CD4-positive, CD25-positive, alpha-beta regulatory T cell (primary cell): Measurements from ENCODE around the gene TSPOAP1. TPM values are rescaled to one million over a fixed set of nuclear protein-coding genes. Genes with fewer than 3 reads are reported as not detected.

ENCODE experiments used
- ATAC-seq, 2 donors: fragments of 150-1000 bp; cut with Tn5 transposase; one replicate each; pipeline ENCODE4 v1.10.0; 2021; ENCODE audit warnings: low read depth in 2 of 2, moderate number of reproducible peaks in 2 of 2, moderate library complexity in 1 of 2
- DNase-seq, 3 donors: peaks; one replicate each; pipeline versions ENCODE4 v3.0.0 to v3.0.0-alpha.2; 2012 to 2022; ENCODE audit warnings: mixed read lengths in 1 of 3
- H3K27ac ChIP-seq: one replicate; pipeline ENCODE4 v1.7.0; 2013; ENCODE audit warnings: mild to moderate bottlenecking, low read length; ENCODE audit not compliant: insufficient read depth, poor library complexity, severe bottlenecking
- H3K27me3 ChIP-seq: one replicate; pipeline ENCODE4 v1.7.0; 2013; ENCODE audit warnings: low read length; ENCODE audit not compliant: control insufficient read depth, insufficient read depth
- H3K36me3 ChIP-seq: one replicate; pipeline ENCODE4 v1.7.0; 2013; ENCODE audit warnings: mild to moderate bottlenecking, low read length, moderate library complexity; ENCODE audit not compliant: control insufficient read depth, insufficient read depth
- H3K4me1 ChIP-seq: 2 replicates; pipeline ENCODE4 v1.7.0; 2013; ENCODE audit warnings: mild to moderate bottlenecking, low read length; ENCODE audit not compliant: insufficient read depth, control insufficient read depth, poor library complexity, severe bottlenecking
- H3K4me3 ChIP-seq: one replicate; pipeline ENCODE4 v1.7.0; 2013; ENCODE audit warnings: low read depth, mild to moderate bottlenecking, low read length, moderate library complexity
- H3K9me3 ChIP-seq, 2 experiments: 1 replicate in 1 of 2; 2 replicates in 1 of 2; pipeline ENCODE4 v1.7.0; 2013; ENCODE audit warnings: low read length in 2 of 2, mild to moderate bottlenecking in 1 of 2, moderate library complexity in 1 of 2; ENCODE audit not compliant: control insufficient read depth in 2 of 2
- H3K27ac Mint-ChIP-seq, 3 donors: one replicate each; pipeline ENCODE4 v1.8.0; 2020 to 2022; ENCODE audit warnings: mild to moderate bottlenecking in 3 of 3, mixed read lengths in 3 of 3, moderate library complexity in 2 of 3
- H3K27me3 Mint-ChIP-seq: one replicate; pipeline ENCODE4 v1.8.0; 2022; ENCODE audit warnings: mild to moderate bottlenecking, mixed read lengths
- H3K36me3 Mint-ChIP-seq: one replicate; pipeline ENCODE4 v1.8.0; 2020; ENCODE audit warnings: mixed read lengths
- H3K4me1 Mint-ChIP-seq, 4 donors: one replicate each; pipeline ENCODE4 v1.8.0; 2020 to 2022; ENCODE audit warnings: mixed read lengths in 4 of 4, mild to moderate bottlenecking in 1 of 4
- H3K4me3 Mint-ChIP-seq, 4 donors: one replicate each; pipeline ENCODE4 v1.8.0; 2020 to 2022; ENCODE audit warnings: mild to moderate bottlenecking in 4 of 4, mixed read lengths in 4 of 4, moderate library complexity in 3 of 4
- H3K9me3 Mint-ChIP-seq, 7 donors: one replicate each; pipeline ENCODE4 v1.8.0; 2020 to 2022; ENCODE audit warnings: mixed read lengths in 7 of 7, mild to moderate bottlenecking in 3 of 7, moderate library complexity in 2 of 7
- polyA plus RNA-seq, 4 donors: library from polyadenylated mRNA; unstranded; fragments of 300-500 nt; fragmentation: Illumina TruSeq; gene quantifications; one replicate each; pipeline ENCODE4 v1.2.3, GENCODE V29; 2021
- total RNA-seq: library from RNA; stranded (reverse); gene quantifications from one replicate; pipeline ENCODE4 v1.2.3, GENCODE V29; 2022

The TSPOAP1 gene
- total and polyA plus RNA-seq, 5 donors from 2014 or later: 0.73 to 47.4 (median 1.0) TPM

- DNase-seq (no peak), ATAC-seq (no peak)
- no peaks in the 10 kb centered on the region for H3K9me3 ChIP-seq
- no peaks in the 10 kb centered on the region for H3K4me1 ChIP-seq
- no peaks in the 10 kb centered on the region for H3K36me3 ChIP-seq
- no peak overlapping the region for H3K4me3 ChIP-seq
- H3K9me3 Mint-ChIP-seq: no peaks in the 10 kb centered on the region
- no peaks in the 10 kb centered on the region for H3K27me3 ChIP-seq
- no peak overlapping the region for H3K27ac ChIP-seq
- peaks cover 0 to 9% (median 2%) of the 10 kb centered on the region in 4 donors for H3K4me1 Mint-ChIP-seq
- no peak overlapping the region for H3K27ac Mint-ChIP-seq
- peaks cover 5% of the 10 kb centered on the region for H3K27me3 Mint-ChIP-seq
- H3K4me3 Mint-ChIP-seq: no peak overlapping the region
- no peaks in the 10 kb centered on the region for H3K36me3 Mint-ChIP-seq
These were observed 47.0 kb downstream of the TSPOAP1 start for GRCh38 chr17:58281511-58282011.

- Mint-ChIP-seq H3K4me1 (peaks cover 0 to 9% (median 2%) of the 10 kb centered on the region in 4 donors), H3K27me3 (peaks cover 5% of the 10 kb centered on the region), H3K36me3 (no peaks in the 10 kb centered on the region), H3K27ac (peak within 1 kb of the TSS in 1 of 3 donors; percentile 56), H3K4me3 (no peak within 1 kb of the TSS), H3K9me3 (no peaks in the 10 kb centered on the region)
- Histone ChIP-seq H3K27ac (no peak within 1 kb of the TSS), H3K4me1 (no peaks in the 10 kb centered on the region), H3K4me3 (no peak within 1 kb of the TSS), H3K36me3 (no peaks in the 10 kb centered on the region), H3K9me3 (no peaks in the 10 kb centered on the region), H3K27me3 (no peaks in the 10 kb centered on the region)
- ATAC-seq (no peak), DNase-seq (no peak)
These were observed 47.9 kb downstream of the TSPOAP1 start, which contains the start of gene MPO for GRCh38 chr17:58280480-58281217. TSS of gene MPO (minus strand) at chr17:58280935. CDS start at chr17:58280758, 177 bp downstream.

GRCh38 chr17:58279736-58280479 lies 48.7 kb downstream of the TSPOAP1 start:
- no peak overlapping the region for H3K27ac Mint-ChIP-seq
- Histone ChIP-seq H3K27me3 (no peaks in the 10 kb centered on the region), H3K27ac (no peak overlapping the region), H3K9me3 (no peaks in the 10 kb centered on the region), H3K36me3 (no peaks in the 10 kb centered on the region), H3K4me1 (no peaks in the 10 kb centered on the region), H3K4me3 (no peak overlapping the region)
- H3K27me3 Mint-ChIP-seq: peaks cover 5% of the 10 kb centered on the region
- no peak overlapping the region for H3K4me3 Mint-ChIP-seq
- H3K36me3 Mint-ChIP-seq: no peaks in the 10 kb centered on the region
- ATAC-seq (no peak), DNase-seq (no peak)
- H3K9me3 Mint-ChIP-seq: no peaks in the 10 kb centered on the region
- H3K4me1 Mint-ChIP-seq: peaks cover 0 to 9% (median 2%) of the 10 kb centered on the region in 4 donors

GRCh38 chr17:58279016-58279711 lies 49.4 kb downstream of the TSPOAP1 start:
- DNase-seq (no peak), ATAC-seq (no peak)
- Histone ChIP-seq H3K27ac (no peak overlapping the region), H3K27me3 (no peaks in the 10 kb centered on the region), H3K4me3 (no peak overlapping the region), H3K9me3 (no peaks in the 10 kb centered on the region), H3K36me3 (no peaks in the 10 kb centered on the region), H3K4me1 (no peaks in the 10 kb centered on the region)
- no peaks in the 10 kb centered on the region for H3K36me3 Mint-ChIP-seq
- peaks cover 5% of the 10 kb centered on the region for H3K27me3 Mint-ChIP-seq
- H3K4me1 Mint-ChIP-seq: peaks cover 0 to 9% (median 2%) of the 10 kb centered on the region in 4 donors
- H3K4me3 Mint-ChIP-seq: no peak overlapping the region
- H3K27ac Mint-ChIP-seq: no peak overlapping the region
- no peaks in the 10 kb centered on the region for H3K9me3 Mint-ChIP-seq

GRCh38 chr17:58278661-58279015 lies 50.0 kb downstream of the TSPOAP1 start:
- Histone ChIP-seq H3K4me3 (no peak overlapping the region), H3K9me3 (no peaks in the 10 kb centered on the region), H3K27ac (no peak overlapping the region), H3K36me3 (no peaks in the 10 kb centered on the region), H3K27me3 (no peaks in the 10 kb centered on the region), H3K4me1 (peaks cover 2% of the 10 kb centered on the region)
- Mint-ChIP-seq H3K36me3 (no peaks in the 10 kb centered on the region), H3K27ac (no peak overlapping the region), H3K27me3 (peaks cover 5% of the 10 kb centered on the region), H3K4me3 (no peak overlapping the region), H3K9me3 (no peaks in the 10 kb centered on the region), H3K4me1 (peaks cover 0 to 11% (median 2%) of the 10 kb centered on the region in 4 donors)
- DNase-seq (no peak), ATAC-seq (no peak)

- no peak overlapping the region for H3K27ac ChIP-seq
- Mint-ChIP-seq H3K4me1 (peaks cover 0 to 15% (median 2%) of the 10 kb centered on the region in 4 donors), H3K4me3 (no peak overlapping the region), H3K27me3 (peaks cover 5% of the 10 kb centered on the region), H3K36me3 (no peaks in the 10 kb centered on the region), H3K9me3 (no peaks in the 10 kb centered on the region), H3K27ac (no peak overlapping the region)
- peaks cover 4% of the 10 kb centered on the region for H3K4me1 ChIP-seq
- H3K9me3 ChIP-seq: no peaks in the 10 kb centered on the region
- no peak overlapping the region for H3K4me3 ChIP-seq
- no peaks in the 10 kb centered on the region for H3K27me3 ChIP-seq
- H3K36me3 ChIP-seq: no peaks in the 10 kb centered on the region
- DNase-seq (no peak), ATAC-seq (no peak)
These were observed 50.6 kb downstream of the TSPOAP1 start for GRCh38 chr17:58277802-58278595.
